K562 (cell line): ENCODE measurements around the gene TRPV5. TPM values are rescaled to one million over a fixed set of nuclear protein-coding genes. Genes with fewer than 3 reads are reported as not detected.

Experiments
- ADNP ChIP-seq: fragments of 200-800 bp; sonication (Bioruptor generic); IDR thresholded peaks from 2 replicates; pipeline ENCODE4 v1.6.1; 2016; ENCODE audit warnings: missing genetic modification characterization, missing compliant biosample characterization
- BCL6 ChIP-seq: fragments of 250-450 bp; sonication (Bioruptor Pico); IDR thresholded peaks from 2 replicates; pipeline ENCODE4 v1.4.0; 2020
- BRD9 ChIP-seq: fragments of 450-650 bp; IDR thresholded peaks from 2 replicates; pipeline ENCODE4 v1.6.1; 2018; ENCODE audit warnings: low read depth; ENCODE audit not compliant: partially characterized antibody
- DPF2 ChIP-seq: fragments of 450-650 bp; IDR thresholded peaks from 2 replicates; pipeline ENCODE4 v1.6.1; 2016
- E2F3 ChIP-seq: fragments of 250-450 bp; sonication (Bioruptor Pico); IDR thresholded peaks from 2 replicates; pipeline ENCODE4 v1.4.0; 2020; ENCODE audit warnings: mild to moderate bottlenecking
- ELF4 ChIP-seq: fragments of 450-650 bp; formaldehyde crosslinking; IDR thresholded peaks from 2 replicates; pipeline ENCODE4 v1.4.0; 2022; ENCODE audit warnings: missing genetic modification characterization
- EZH2 ChIP-seq: IDR thresholded peaks from 2 replicates; pipeline ENCODE4 v1.6.1; 2012; ENCODE audit warnings: low read depth, mild to moderate bottlenecking, inconsistent platforms, low read length, borderline replicate concordance
- FIP1L1 ChIP-seq: fragments of 200-400 bp; formaldehyde crosslinking; IDR thresholded peaks from 2 replicates; pipeline ENCODE4 v1.6.1; 2018; ENCODE audit warnings: mild to moderate bottlenecking, low read depth, low read length; ENCODE audit not compliant: poor library complexity, severe bottlenecking
- FOXJ2 ChIP-seq: fragments of 200-800 bp; sonication (Bioruptor generic); IDR thresholded peaks from 2 replicates; pipeline ENCODE4 v1.6.1; 2016; ENCODE audit warnings: missing genetic modification characterization, missing compliant biosample characterization
- IRF2 ChIP-seq: sonication (generic); formaldehyde crosslinking; IDR thresholded peaks from 2 replicates; pipeline ENCODE4 v1.8.1; 2022; ENCODE audit warnings: mild to moderate bottlenecking, missing genetic modification reagents
- NUFIP1 ChIP-seq: fragments of 450-650 bp; IDR thresholded peaks from 2 replicates; pipeline ENCODE4 v1.6.1; 2018; ENCODE audit not compliant: partially characterized antibody
- SMAD1 ChIP-seq: fragments of 150-350 bp; IDR thresholded peaks from 2 replicates; pipeline ENCODE4 v1.6.1; 2014; ENCODE audit warnings: low read length, low read depth; ENCODE audit not compliant: partially characterized antibody
- SNIP1 ChIP-seq: fragments of 450-650 bp; IDR thresholded peaks from 2 replicates; pipeline ENCODE4 v1.7.1; 2017; ENCODE audit warnings: low read depth, mild to moderate bottlenecking
- SNRNP70 ChIP-seq: fragments of 200-400 bp; formaldehyde crosslinking; optimal IDR thresholded peaks from 2 replicates; pipeline ENCODE3; 2017; ENCODE audit warnings: low read depth, low read length
- TSC22D4 ChIP-seq: fragments of 450-650 bp; IDR thresholded peaks from 2 replicates; pipeline ENCODE4 v1.6.1; 2016; ENCODE audit warnings: missing genetic modification characterization, missing biosample characterization, control low read depth
- ZNF146 ChIP-seq: IDR thresholded peaks from one replicate; pipeline ENCODE4 v1.6.1; 2018; ENCODE audit warnings: missing compliant biosample characterization; ENCODE audit not compliant: unreplicated experiment
- ZNF253 ChIP-seq: fragments of 250-450 bp; sonication (Bioruptor Pico); conservative IDR thresholded peaks from 2 replicates; pipeline ENCODE4 v1.6.1; 2021; ENCODE audit warnings: mild to moderate bottlenecking
- polyA plus RNA-seq, 8 experiments: library from polyadenylated mRNA; depleted of rRNA in 4 of 8; stranded (reverse) in 5 of 8; unstranded in 3 of 8; fragments of >200 nt; fragmentation: Nextera tagmentation in 2 of 8; fragmentation: Illumina TruSeq in 1 of 8; extraction: Ambion mirVana in 2 of 8; extraction: Trizol in 1 of 8; gene quantifications; 2 replicates each; pipeline versions ENCODE4 v1.2.1 to v1.2.3, GENCODE V29; 2011 to 2014; ENCODE audit warnings: inconsistent platforms in 1 of 8, missing spikeins in 1 of 8
- total RNA-seq, 7 experiments: library from RNA; depleted of rRNA in 6 of 7; stranded (reverse); fragments of >200 nt in 6 of 7; fragmentation: Illumina TruSeq in 2 of 7; extraction: Trizol in 2 of 7; gene quantifications; 2 replicates each; pipeline versions ENCODE4 v1.2.1 to v1.2.3, GENCODE V29; 2011 to 2021; ENCODE audit warnings: low replicate concordance in 1 of 7
- TF ChIP-seq, protein P1 (sequence below): sonication (generic); formaldehyde crosslinking; IDR thresholded peaks from 2 replicates; pipeline ENCODE4 v1.8.1; 2023; ENCODE audit warnings: mild to moderate bottlenecking, missing genetic modification reagents
- TF ChIP-seq, protein P2 (sequence below), 2 experiments: fragments of 450-650 bp; IDR thresholded peaks; 2 replicates each; pipeline ENCODE4 v1.6.1; 2018; ENCODE audit warnings: mild to moderate bottlenecking in 2 of 2, low read depth in 1 of 2; ENCODE audit not compliant: partially characterized antibody in 2 of 2
- TF ChIP-seq, protein P3 (sequence below): sonication (generic); formaldehyde crosslinking; IDR thresholded peaks from 2 replicates; pipeline ENCODE4 v1.8.0; 2022; ENCODE audit warnings: missing genetic modification reagents, mild to moderate bottlenecking, borderline replicate concordance
- TF ChIP-seq, protein P4 (sequence below): sonication (generic); formaldehyde crosslinking; IDR thresholded peaks from 2 replicates; pipeline ENCODE4 v1.9.0; 2022; ENCODE audit warnings: mild to moderate bottlenecking, missing genetic modification reagents
- TF ChIP-seq, protein P5 (sequence below), 2 experiments: fragments of 450-650 bp in 1 of 2; sonication (generic) in 1 of 2; formaldehyde crosslinking in 1 of 2; IDR thresholded peaks in 1 of 2; conservative IDR thresholded peaks in 1 of 2; 2 replicates each; pipeline versions ENCODE4 v1.6.1 to v1.8.1; 2016 to 2023; ENCODE audit warnings: mild to moderate bottlenecking in 2 of 2, moderate library complexity in 2 of 2, inconsistent platforms in 1 of 2, missing genetic modification reagents in 1 of 2

Gene TRPV5
- total and polyA plus RNA-seq, 9 of the 15 experiments (the other 6 are each of a cell fraction or from before 2014, with no cell fraction given) = not detected

DNA sequence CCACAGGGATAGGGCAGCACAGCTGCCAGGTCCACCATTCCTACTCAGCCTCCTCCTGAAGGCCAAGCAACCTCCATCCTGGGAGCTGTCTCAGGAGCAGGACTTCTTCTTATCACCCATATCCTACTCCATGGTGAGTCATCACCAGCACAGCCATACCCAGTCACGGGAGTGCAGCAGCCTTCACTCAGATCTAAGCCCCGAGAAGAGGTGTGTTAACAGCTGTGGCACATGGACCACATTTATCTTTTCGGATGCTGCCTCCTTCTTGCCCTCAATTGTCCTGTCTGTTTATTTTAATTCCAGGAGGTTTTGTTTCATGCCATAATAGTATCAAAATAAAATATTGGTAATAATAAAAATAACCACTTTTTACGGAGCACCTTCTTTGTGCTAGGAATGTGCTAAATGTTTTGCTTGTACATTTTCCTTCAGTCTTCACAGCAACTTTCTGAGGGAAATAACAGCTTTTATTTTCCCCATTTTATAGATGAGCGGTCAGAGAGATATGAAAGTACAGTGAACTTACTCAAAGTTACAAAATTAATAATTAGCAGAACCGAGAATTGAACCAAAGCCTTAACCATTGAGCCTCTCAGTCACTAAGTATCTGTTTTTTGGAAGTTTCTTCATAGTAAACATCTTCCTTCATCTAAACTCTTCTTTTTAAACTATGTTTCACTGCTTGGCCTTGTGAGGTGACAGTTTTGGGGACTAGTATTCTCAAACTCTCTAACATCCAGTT, 31.1 kb upstream of the TRPV5 start (continued):
- no peak for TF ChIP-seq BCL6 (CRISPR knock-in tag)
- TF ChIP-seq, protein P1, sequence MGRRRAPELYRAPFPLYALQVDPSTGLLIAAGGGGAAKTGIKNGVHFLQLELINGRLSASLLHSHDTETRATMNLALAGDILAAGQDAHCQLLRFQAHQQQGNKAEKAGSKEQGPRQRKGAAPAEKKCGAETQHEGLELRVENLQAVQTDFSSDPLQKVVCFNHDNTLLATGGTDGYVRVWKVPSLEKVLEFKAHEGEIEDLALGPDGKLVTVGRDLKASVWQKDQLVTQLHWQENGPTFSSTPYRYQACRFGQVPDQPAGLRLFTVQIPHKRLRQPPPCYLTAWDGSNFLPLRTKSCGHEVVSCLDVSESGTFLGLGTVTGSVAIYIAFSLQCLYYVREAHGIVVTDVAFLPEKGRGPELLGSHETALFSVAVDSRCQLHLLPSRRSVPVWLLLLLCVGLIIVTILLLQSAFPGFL (CRISPR knock-in tag) = no peak
- no peak for TF ChIP-seq TSC22D4 (tag)
- no peak for TF ChIP-seq IRF2 (CRISPR knock-in tag)
- TF ChIP-seq NUFIP1 = no peak
- TF ChIP-seq DPF2 = peak; percentile 92
- TF ChIP-seq SNRNP70 = no peak
- TF ChIP-seq ELF4 (CRISPR knock-in tag) = no peak
- TF ChIP-seq EZH2 = no peak
- TF ChIP-seq BRD9 = no peak
- TF ChIP-seq ZNF253 = no peak
- TF ChIP-seq, protein P2, sequence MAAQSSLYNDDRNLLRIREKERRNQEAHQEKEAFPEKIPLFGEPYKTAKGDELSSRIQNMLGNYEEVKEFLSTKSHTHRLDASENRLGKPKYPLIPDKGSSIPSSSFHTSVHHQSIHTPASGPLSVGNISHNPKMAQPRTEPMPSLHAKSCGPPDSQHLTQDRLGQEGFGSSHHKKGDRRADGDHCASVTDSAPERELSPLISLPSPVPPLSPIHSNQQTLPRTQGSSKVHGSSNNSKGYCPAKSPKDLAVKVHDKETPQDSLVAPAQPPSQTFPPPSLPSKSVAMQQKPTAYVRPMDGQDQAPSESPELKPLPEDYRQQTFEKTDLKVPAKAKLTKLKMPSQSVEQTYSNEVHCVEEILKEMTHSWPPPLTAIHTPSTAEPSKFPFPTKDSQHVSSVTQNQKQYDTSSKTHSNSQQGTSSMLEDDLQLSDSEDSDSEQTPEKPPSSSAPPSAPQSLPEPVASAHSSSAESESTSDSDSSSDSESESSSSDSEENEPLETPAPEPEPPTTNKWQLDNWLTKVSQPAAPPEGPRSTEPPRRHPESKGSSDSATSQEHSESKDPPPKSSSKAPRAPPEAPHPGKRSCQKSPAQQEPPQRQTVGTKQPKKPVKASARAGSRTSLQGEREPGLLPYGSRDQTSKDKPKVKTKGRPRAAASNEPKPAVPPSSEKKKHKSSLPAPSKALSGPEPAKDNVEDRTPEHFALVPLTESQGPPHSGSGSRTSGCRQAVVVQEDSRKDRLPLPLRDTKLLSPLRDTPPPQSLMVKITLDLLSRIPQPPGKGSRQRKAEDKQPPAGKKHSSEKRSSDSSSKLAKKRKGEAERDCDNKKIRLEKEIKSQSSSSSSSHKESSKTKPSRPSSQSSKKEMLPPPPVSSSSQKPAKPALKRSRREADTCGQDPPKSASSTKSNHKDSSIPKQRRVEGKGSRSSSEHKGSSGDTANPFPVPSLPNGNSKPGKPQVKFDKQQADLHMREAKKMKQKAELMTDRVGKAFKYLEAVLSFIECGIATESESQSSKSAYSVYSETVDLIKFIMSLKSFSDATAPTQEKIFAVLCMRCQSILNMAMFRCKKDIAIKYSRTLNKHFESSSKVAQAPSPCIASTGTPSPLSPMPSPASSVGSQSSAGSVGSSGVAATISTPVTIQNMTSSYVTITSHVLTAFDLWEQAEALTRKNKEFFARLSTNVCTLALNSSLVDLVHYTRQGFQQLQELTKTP (IDR thresholded peaks at IDR 0.05; ENCODE audit: low read depth in 1 of 2, partially characterized antibody in 2 of 2) = no peak
- no peak for TF ChIP-seq SMAD1
- peak; percentile 85 for TF ChIP-seq ZNF146
- TF ChIP-seq, protein P3, sequence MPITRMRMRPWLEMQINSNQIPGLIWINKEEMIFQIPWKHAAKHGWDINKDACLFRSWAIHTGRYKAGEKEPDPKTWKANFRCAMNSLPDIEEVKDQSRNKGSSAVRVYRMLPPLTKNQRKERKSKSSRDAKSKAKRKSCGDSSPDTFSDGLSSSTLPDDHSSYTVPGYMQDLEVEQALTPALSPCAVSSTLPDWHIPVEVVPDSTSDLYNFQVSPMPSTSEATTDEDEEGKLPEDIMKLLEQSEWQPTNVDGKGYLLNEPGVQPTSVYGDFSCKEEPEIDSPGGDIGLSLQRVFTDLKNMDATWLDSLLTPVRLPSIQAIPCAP (CRISPR knock-in tag) = no peak
- TF ChIP-seq FOXJ2 (tag) = no peak
- no peak for TF ChIP-seq FIP1L1
- no peak for TF ChIP-seq SNIP1
- TF ChIP-seq, protein P4, sequence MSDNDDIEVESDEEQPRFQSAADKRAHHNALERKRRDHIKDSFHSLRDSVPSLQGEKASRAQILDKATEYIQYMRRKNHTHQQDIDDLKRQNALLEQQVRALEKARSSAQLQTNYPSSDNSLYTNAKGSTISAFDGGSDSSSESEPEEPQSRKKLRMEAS (CRISPR knock-in tag) = no peak
- TF ChIP-seq, protein P5, sequence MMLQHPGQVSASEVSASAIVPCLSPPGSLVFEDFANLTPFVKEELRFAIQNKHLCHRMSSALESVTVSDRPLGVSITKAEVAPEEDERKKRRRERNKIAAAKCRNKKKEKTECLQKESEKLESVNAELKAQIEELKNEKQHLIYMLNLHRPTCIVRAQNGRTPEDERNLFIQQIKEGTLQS (IDR thresholded peaks at IDR 0.05) = peak; percentile 99
- TF ChIP-seq, protein P5 (CRISPR knock-in tag; conservative IDR thresholded peaks at IDR 0.05) = peak; percentile 91; the same call in 1 of the 2 replicates
- 0 out of 2 replicates have a peak, but pooled peaks have one; percentile 23 for TF ChIP-seq ADNP
- no peak for TF ChIP-seq E2F3 (CRISPR knock-in tag)
